GM12874 (cell line): Measurements from ENCODE around the gene YIPF2.

Source experiments
- CTCF ChIP-seq: IDR thresholded peaks from 2 replicates; pipeline ENCODE4 v1.5.1; 2011; ENCODE audit warnings: low read depth, mild to moderate bottlenecking, control low read depth, low read length, moderate library complexity; ENCODE audit not compliant: insufficient read depth

The YIPF2 gene

GRCh38 chr19:10952809-10953208, 24.4 kb upstream of the YIPF2 start:
- TF ChIP-seq CTCF, result no peak

GRCh38 chr19:10946958-10947657, 18.7 kb upstream of the YIPF2 start:
- no peak for TF ChIP-seq CTCF

GRCh38 chr19:10945264-10945663, 16.8 kb upstream of the YIPF2 start:
- no peak for TF ChIP-seq CTCF

GRCh38 chr19:10936661-10937084, 8.2 kb upstream of the YIPF2 start:
- TF ChIP-seq CTCF, result peak; percentile 70

- no peak for TF ChIP-seq CTCF
Measured at GRCh38 chr19:10935371-10936059, 7.1 kb upstream of the YIPF2 start.

GRCh38 chr19:10929402-10929794, 959 bp upstream of the YIPF2 start:
- no peak for TF ChIP-seq CTCF

- TF ChIP-seq CTCF, result no peak
Measured at GRCh38 chr19:10927730-10928562, 493 bp downstream of the YIPF2 start.
